Activated B cell treated with CpG ODN at 0.5 μM for 24 hours (primary cell): Measurements from ENCODE around the gene CACTIN. TPM values are rescaled to one million over a fixed set of nuclear protein-coding genes. Genes with fewer than 3 reads are reported as not detected.

Experiments
- ATAC-seq: fragments of 200-7000 bp; cut with Tn5 transposase; one replicate; pipeline ENCODE4 v1.10.0; 2021; ENCODE audit warnings: low read depth, mild to moderate bottlenecking, moderate library complexity
- CTCF ChIA-PET: fragments of 350-600 bp; sonication (Branson Sonifier 250); formaldehyde crosslinking; loops from one replicate; lab custom pipeline; 2021; ENCODE audit warnings: antibody characterized with exemption; lab: Charles Lee
- POLR2A ChIA-PET: fragments of 350-600 bp; sonication (Branson Sonifier 250); formaldehyde crosslinking; loops from one replicate; lab custom pipeline; 2021; ENCODE audit warnings: antibody characterized with exemption; lab: Charles Lee
- DNase-seq: peaks from one replicate; pipeline ENCODE4 v3.0.0; 2022
- H3K27ac Mint-ChIP-seq: one replicate; pipeline ENCODE4 v1.8.0; 2020; ENCODE audit warnings: mixed read lengths
- H3K27me3 Mint-ChIP-seq: one replicate; pipeline ENCODE4 v1.8.0; 2021; ENCODE audit warnings: mixed read lengths
- H3K36me3 Mint-ChIP-seq: one replicate; pipeline ENCODE4 v1.8.0; 2021; ENCODE audit warnings: low read depth, mixed read lengths
- H3K4me1 Mint-ChIP-seq: one replicate; pipeline ENCODE4 v1.8.0; 2021; ENCODE audit warnings: mixed read lengths
- H3K4me3 Mint-ChIP-seq: one replicate; pipeline ENCODE4 v1.8.0; 2020; ENCODE audit warnings: mild to moderate bottlenecking, mixed read lengths
- H3K9me3 Mint-ChIP-seq: one replicate; pipeline ENCODE4 v1.8.0; 2020; ENCODE audit warnings: mixed read lengths
- intact Hi-C: fragments of 100-400 bp; cut with micrococcal nuclease; formaldehyde crosslinking; loops from one replicate; pipeline ENCODE4 v1.15.1; 2024
- total RNA-seq: library from RNA; stranded (reverse); gene quantifications from 2 replicates; pipeline ENCODE4 v1.2.3, GENCODE V29; 2022
- TF ChIP-seq, protein P1 (sequence below): fragments of 200-600 bp; IDR thresholded peaks from one replicate; pipeline ENCODE4 v1.8.0; 2022; ENCODE audit warnings: antibody characterized with exemption, mild to moderate bottlenecking

The CACTIN gene
- total RNA-seq, 1 donor from 2014 or later = 48.1 TPM

DNA sequence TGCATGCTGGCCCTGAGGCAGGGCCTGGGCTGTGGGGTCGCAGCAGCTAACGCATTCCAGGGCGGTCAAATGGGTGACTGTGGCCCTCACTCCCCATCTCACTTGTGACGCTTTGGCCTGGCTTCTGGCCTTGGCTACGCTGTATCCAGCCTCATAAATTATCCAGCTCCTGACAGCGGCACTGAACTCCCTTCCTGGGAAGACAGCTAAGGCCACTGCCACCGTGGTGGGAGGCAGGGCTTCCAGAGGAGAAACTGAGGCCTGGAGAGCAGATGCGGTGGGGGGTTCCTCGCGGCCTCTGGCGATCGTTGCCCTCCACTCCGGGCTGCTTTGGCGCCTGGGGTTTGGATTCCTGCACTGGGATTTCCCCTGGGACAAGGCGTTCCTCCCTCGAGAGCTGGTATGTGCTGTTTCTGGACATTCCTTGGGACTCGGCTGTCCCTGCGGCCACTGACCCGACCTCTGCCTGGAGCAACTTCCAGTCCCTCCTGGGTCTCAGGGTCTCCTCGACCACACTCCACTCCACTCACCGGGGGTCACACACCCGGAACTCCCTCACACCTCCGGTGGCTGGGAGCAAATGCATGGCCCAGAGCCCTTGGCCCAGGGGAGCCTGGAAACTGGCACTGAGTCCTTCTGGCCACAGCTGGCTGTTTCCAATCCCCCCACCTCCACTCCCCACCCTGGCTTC is 23.3 kb downstream of the CACTIN start:
- Mint-ChIP-seq H3K27ac (no peak overlapping the region), H3K4me3 (no peak overlapping the region), H3K36me3 (no peaks in the 10 kb centered on the region), H3K4me1 (peaks cover 16% of the 10 kb centered on the region), H3K27me3 (peaks cover 1% of the 10 kb centered on the region), H3K9me3 (no peaks in the 10 kb centered on the region)
- POLR2A ChIA-PET = interaction anchor here (0.5 to 0.7 kb wide), 2 partner anchors 177 to 1509 kb away, joined by 3 to 12 read pairs; no protein-coding TSS in a partner anchor
- CTCF ChIA-PET = no interaction called here
- TF ChIP-seq, protein P1, sequence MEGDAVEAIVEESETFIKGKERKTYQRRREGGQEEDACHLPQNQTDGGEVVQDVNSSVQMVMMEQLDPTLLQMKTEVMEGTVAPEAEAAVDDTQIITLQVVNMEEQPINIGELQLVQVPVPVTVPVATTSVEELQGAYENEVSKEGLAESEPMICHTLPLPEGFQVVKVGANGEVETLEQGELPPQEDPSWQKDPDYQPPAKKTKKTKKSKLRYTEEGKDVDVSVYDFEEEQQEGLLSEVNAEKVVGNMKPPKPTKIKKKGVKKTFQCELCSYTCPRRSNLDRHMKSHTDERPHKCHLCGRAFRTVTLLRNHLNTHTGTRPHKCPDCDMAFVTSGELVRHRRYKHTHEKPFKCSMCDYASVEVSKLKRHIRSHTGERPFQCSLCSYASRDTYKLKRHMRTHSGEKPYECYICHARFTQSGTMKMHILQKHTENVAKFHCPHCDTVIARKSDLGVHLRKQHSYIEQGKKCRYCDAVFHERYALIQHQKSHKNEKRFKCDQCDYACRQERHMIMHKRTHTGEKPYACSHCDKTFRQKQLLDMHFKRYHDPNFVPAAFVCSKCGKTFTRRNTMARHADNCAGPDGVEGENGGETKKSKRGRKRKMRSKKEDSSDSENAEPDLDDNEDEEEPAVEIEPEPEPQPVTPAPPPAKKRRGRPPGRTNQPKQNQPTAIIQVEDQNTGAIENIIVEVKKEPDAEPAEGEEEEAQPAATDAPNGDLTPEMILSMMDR = no peak
- ATAC-seq = no peak
- no peak for DNase-seq
- intact Hi-C loops = no loop called here

DNA sequence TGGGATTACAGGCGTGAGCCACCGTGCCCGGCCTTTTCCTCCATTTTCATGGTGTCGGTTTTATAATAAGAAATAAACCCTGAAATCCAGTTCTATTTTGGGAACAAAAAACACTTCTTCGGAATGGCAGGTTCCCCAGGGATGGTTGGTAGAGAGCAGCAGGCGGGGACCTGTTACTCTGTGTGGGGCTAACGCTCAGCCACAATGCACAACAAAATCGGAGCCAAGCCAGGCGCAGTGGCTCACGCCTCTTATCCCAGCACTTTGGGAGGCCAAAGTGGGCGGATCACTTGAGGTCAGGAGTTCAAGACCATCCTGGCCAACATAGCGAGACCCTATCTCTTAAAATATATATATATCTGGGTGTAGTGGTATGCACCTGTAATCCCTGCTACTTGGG is 25.6 kb downstream of the CACTIN start:
- TF ChIP-seq, protein P1 = no peak
- ChIA-PET POLR2A (no interaction called here), CTCF (no interaction called here)
- no peaks in the 10 kb centered on the region for H3K36me3 Mint-ChIP-seq
- intact Hi-C loops = no loop called here
- H3K4me1 Mint-ChIP-seq = peaks cover 3% of the 10 kb centered on the region
- H3K27ac Mint-ChIP-seq = no peak overlapping the region
- H3K27me3 Mint-ChIP-seq = no peaks in the 10 kb centered on the region
- ATAC-seq = no peak
- no peak for DNase-seq
- H3K4me3 Mint-ChIP-seq = no peak overlapping the region
- H3K9me3 Mint-ChIP-seq = no peaks in the 10 kb centered on the region

DNA sequence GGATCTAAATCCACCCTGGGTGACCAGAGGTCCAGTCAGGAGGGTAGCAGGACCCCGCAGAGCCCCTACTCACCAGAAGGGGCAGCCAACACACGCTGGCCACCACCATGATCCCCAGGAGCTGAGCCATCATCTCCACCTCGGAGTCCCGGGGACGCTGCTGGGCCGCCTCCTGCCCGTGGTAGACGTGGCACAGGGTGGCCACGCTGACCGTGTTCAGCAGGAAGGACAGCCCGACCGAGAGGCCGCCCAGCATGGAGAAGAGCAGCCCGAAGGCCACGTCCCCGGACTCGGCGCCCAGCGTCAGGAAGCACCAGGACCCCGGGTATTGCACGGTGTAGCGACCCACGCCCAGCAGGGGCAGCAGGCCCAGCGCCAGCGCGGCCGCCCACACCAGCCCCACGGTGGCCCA is 26.8 kb downstream of the CACTIN start:
- TF ChIP-seq, protein P1 = no peak
- intact Hi-C loops = no loop called here
- Mint-ChIP-seq H3K27me3 (no peaks in the 10 kb centered on the region), H3K4me3 (no peak overlapping the region), H3K27ac (no peak overlapping the region), H3K36me3 (no peaks in the 10 kb centered on the region), H3K4me1 (peaks cover 3% of the 10 kb centered on the region), H3K9me3 (no peaks in the 10 kb centered on the region)
- DNase-seq (no peak), ATAC-seq (no peak)
- POLR2A ChIA-PET = no interaction called here
- CTCF ChIA-PET = no interaction called here

DNA sequence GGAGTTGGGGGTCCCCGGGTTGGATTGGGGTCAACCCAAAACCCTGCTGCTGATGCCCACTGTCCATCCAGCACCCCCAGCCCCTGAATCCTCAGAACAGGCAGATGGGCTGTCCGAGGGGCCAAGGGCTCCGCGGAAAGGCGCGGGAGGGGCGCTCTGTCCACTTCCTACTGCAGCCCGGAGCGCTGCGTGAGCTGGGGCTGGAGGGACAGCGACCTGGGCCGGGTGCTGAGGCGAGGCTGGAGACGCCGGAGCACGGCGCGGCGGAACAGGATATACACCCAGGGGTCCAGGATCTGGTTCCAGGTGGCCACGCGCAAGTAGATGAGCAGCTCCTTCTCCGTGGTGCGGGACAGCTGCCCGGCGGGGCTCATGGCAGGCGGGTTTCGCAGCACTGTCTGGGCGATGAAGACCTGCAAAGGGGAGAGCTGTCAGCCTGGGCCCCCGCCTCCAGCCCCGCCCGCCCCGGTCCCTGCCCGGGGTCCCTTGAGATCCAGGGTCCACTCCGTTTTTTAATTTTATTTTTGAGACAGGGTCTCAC is 31.0 kb downstream of the CACTIN start:
- DNase-seq = no peak
- H3K9me3 Mint-ChIP-seq = no peaks in the 10 kb centered on the region
- no peaks in the 10 kb centered on the region for H3K36me3 Mint-ChIP-seq
- H3K4me3 Mint-ChIP-seq = no peak overlapping the region
- intact Hi-C loops = no loop called here
- CTCF ChIA-PET = interaction anchor here (0.6 kb wide), 1 partner anchor 28 kb away, joined by 3 read pairs; no protein-coding TSS in a partner anchor
- no peaks in the 10 kb centered on the region for H3K4me1 Mint-ChIP-seq
- no peaks in the 10 kb centered on the region for H3K27me3 Mint-ChIP-seq
- POLR2A ChIA-PET = no interaction called here
- TF ChIP-seq, protein P1 = no peak
- no peak for ATAC-seq
- H3K27ac Mint-ChIP-seq = no peak overlapping the region

DNA sequence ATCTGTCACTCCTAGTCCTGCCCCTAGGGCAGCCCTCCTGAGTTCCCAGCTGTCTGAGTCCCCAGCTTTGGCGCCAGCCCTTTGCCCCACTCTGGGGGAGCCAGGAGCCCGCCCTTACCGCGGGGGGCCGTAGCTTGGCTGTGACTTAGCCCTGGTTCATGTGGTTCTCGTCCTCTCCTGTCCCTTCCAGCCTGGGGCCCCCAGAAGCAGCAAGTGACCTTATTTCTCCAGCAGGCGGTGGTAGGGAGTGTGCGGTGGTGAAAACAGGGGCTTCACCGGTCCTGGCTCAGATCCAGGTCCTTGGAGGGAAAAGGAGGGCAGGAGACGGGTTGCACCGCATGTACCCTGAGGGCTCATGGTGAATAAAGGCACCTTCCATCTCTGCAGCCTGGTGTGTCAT is 33.4 kb downstream of the CACTIN start:
- TF ChIP-seq, protein P1 = no peak
- Mint-ChIP-seq H3K4me1 (no peaks in the 10 kb centered on the region), H3K27me3 (no peaks in the 10 kb centered on the region), H3K4me3 (no peak overlapping the region), H3K36me3 (no peaks in the 10 kb centered on the region), H3K9me3 (no peaks in the 10 kb centered on the region), H3K27ac (no peak overlapping the region)
- DNase-seq = no peak
- ChIA-PET CTCF (no interaction called here), POLR2A (no interaction called here)
- intact Hi-C loops = no loop called here
- no peak for ATAC-seq
